ENCODE measurements around the gene GNPTAB. TPM values are rescaled to one million over a fixed set of nuclear protein-coding genes. Genes with fewer than 3 reads are reported as not detected.

GNPTAB gene
- total RNA-seq, 1 donor from 2014 or later, result 93.6 TPM

GRCh38 chr12:101841069-101841468 lies 10.3 kb upstream of the GNPTAB start:
- H3K27ac Mint-ChIP-seq, result no peak overlapping the region
- peaks cover 11% of the 10 kb centered on the region for H3K4me1 Mint-ChIP-seq (ENCODE audit: low read depth)
- H3K4me3 Mint-ChIP-seq (ENCODE audit: low read depth), result no peak overlapping the region
- H3K9me3 Mint-ChIP-seq, result no peaks in the 10 kb centered on the region
- H3K36me3 Mint-ChIP-seq (ENCODE audit: low read depth), result no peaks in the 10 kb centered on the region
- intact Hi-C loops (cut with micrococcal nuclease), result no loop called here
- DNase-seq (ENCODE audit: low spot score), result no peak
- H3K27me3 Mint-ChIP-seq (ENCODE audit: low read depth), result peaks cover 7% of the 10 kb centered on the region

GRCh38 chr12:101839324-101840283 lies 8.8 kb upstream of the GNPTAB start:
- intact Hi-C loops (cut with micrococcal nuclease), result loop anchor here (1.0 kb wide), 3 partner anchors 66 to 425 kb away; no protein-coding TSS in a partner anchor
- peak; percentile 46 for DNase-seq (ENCODE audit: low spot score)
- H3K36me3 Mint-ChIP-seq (ENCODE audit: low read depth), result no peaks in the 10 kb centered on the region
- peaks cover 11% of the 10 kb centered on the region for H3K4me1 Mint-ChIP-seq (ENCODE audit: low read depth)
- peaks cover 7% of the 10 kb centered on the region for H3K27me3 Mint-ChIP-seq (ENCODE audit: low read depth)
- H3K9me3 Mint-ChIP-seq, result no peaks in the 10 kb centered on the region
- H3K4me3 Mint-ChIP-seq (ENCODE audit: low read depth), result no peak overlapping the region
- H3K27ac Mint-ChIP-seq, result no peak overlapping the region

GRCh38 chr12:101838628-101839323 lies 8.0 kb upstream of the GNPTAB start:
- no peak overlapping the region for H3K27ac Mint-ChIP-seq
- peaks cover 10% of the 10 kb centered on the region for H3K4me1 Mint-ChIP-seq (ENCODE audit: low read depth)
- no peak for DNase-seq (ENCODE audit: low spot score)
- intact Hi-C loops (cut with micrococcal nuclease), result loop anchor here (1.0 kb wide), 2 partner anchors 65 to 168 kb away; no protein-coding TSS in a partner anchor
- peaks cover 5% of the 10 kb centered on the region for H3K27me3 Mint-ChIP-seq (ENCODE audit: low read depth)
- no peaks in the 10 kb centered on the region for H3K9me3 Mint-ChIP-seq
- no peaks in the 10 kb centered on the region for H3K36me3 Mint-ChIP-seq (ENCODE audit: low read depth)
- H3K4me3 Mint-ChIP-seq (ENCODE audit: low read depth), result no peak overlapping the region

- Mint-ChIP-seq H3K4me1 (ENCODE audit: low read depth) (peaks cover 26% of the 10 kb centered on the region), H3K27ac (no peak overlapping the region), H3K4me3 (ENCODE audit: low read depth) (no peak overlapping the region), H3K36me3 (ENCODE audit: low read depth) (peaks cover 20% of the 10 kb centered on the region), H3K27me3 (ENCODE audit: low read depth) (no peaks in the 10 kb centered on the region), H3K9me3 (no peaks in the 10 kb centered on the region)
- intact Hi-C loops (cut with micrococcal nuclease), result loop anchor here (5.0 kb wide), 2 partner anchors 45 to 135 kb away; partner anchors contain the start of genes CHPT1 and DRAM1
- DNase-seq (ENCODE audit: low spot score), result no peak
These were observed 1.3 kb upstream of the GNPTAB start for GRCh38 chr12:101832030-101832429.

GRCh38 chr12:101829639-101830366 lies 956 bp downstream of the GNPTAB start:
- Mint-ChIP-seq H3K4me3 (ENCODE audit: low read depth) (peak overlapping the region; percentile 98), H3K4me1 (ENCODE audit: low read depth) (peaks cover 47% of the 10 kb centered on the region)
- DNase-seq (ENCODE audit: low spot score), result no peak

GRCh38 chr12:101828463-101829196 lies 2.1 kb downstream of the GNPTAB start:
- H3K27me3 Mint-ChIP-seq (ENCODE audit: low read depth), result no peaks in the 10 kb centered on the region
- H3K4me1 Mint-ChIP-seq (ENCODE audit: low read depth), result peaks cover 53% of the 10 kb centered on the region
- H3K27ac Mint-ChIP-seq, result peak overlapping the region; percentile 25
- H3K9me3 Mint-ChIP-seq, result no peaks in the 10 kb centered on the region
- peaks cover 23% of the 10 kb centered on the region for H3K36me3 Mint-ChIP-seq (ENCODE audit: low read depth)
- no peak for DNase-seq (ENCODE audit: low spot score)
- intact Hi-C loops (cut with micrococcal nuclease), result no loop called here
- peak overlapping the region; percentile 98 for H3K4me3 Mint-ChIP-seq (ENCODE audit: low read depth)

More at GRCh38 chr12:101829639-101830366, 956 bp downstream of the GNPTAB start:
- Mint-ChIP-seq H3K36me3 (ENCODE audit: low read depth) (peaks cover 23% of the 10 kb centered on the region), H3K27me3 (ENCODE audit: low read depth) (no peaks in the 10 kb centered on the region), H3K9me3 (no peaks in the 10 kb centered on the region), H3K27ac (peak overlapping the region; percentile 92)
- intact Hi-C loops (cut with micrococcal nuclease), result loop anchor here (2.0 to 5.0 kb wide), 4 partner anchors 47 to 423 kb away; partner anchors contain the start of genes ARL1, CHPT1 and DRAM1

- no peak overlapping the region for H3K4me3 Mint-ChIP-seq (ENCODE audit: low read depth)
- H3K9me3 Mint-ChIP-seq, result no peaks in the 10 kb centered on the region
- no peaks in the 10 kb centered on the region for H3K27me3 Mint-ChIP-seq (ENCODE audit: low read depth)
- DNase-seq (ENCODE audit: low spot score), result no peak
- H3K4me1 Mint-ChIP-seq (ENCODE audit: low read depth), result peaks cover 63% of the 10 kb centered on the region
- no peak overlapping the region for H3K27ac Mint-ChIP-seq
- intact Hi-C loops (cut with micrococcal nuclease), result no loop called here
- H3K36me3 Mint-ChIP-seq (ENCODE audit: low read depth), result peaks cover 29% of the 10 kb centered on the region
These were observed 3.9 kb downstream of the GNPTAB start for GRCh38 chr12:101826766-101827368.

- intact Hi-C loops (cut with micrococcal nuclease), result no loop called here
- peak overlapping the region; percentile 53 for H3K27ac Mint-ChIP-seq
- H3K4me1 Mint-ChIP-seq (ENCODE audit: low read depth), result peaks cover 75% of the 10 kb centered on the region
- H3K36me3 Mint-ChIP-seq (ENCODE audit: low read depth), result peaks cover 36% of the 10 kb centered on the region
- no peak for DNase-seq (ENCODE audit: low spot score)
- H3K27me3 Mint-ChIP-seq (ENCODE audit: low read depth), result no peaks in the 10 kb centered on the region
- peak overlapping the region; percentile 22 for H3K4me3 Mint-ChIP-seq (ENCODE audit: low read depth)
- no peaks in the 10 kb centered on the region for H3K9me3 Mint-ChIP-seq
These were observed 5.9 kb downstream of the GNPTAB start for GRCh38 chr12:101824831-101825230.

GRCh38 chr12:101823891-101824290 lies 6.9 kb downstream of the GNPTAB start:
- Mint-ChIP-seq H3K4me1 (ENCODE audit: low read depth) (peaks cover 78% of the 10 kb centered on the region), H3K27me3 (ENCODE audit: low read depth) (no peaks in the 10 kb centered on the region), H3K27ac (peak overlapping the region; percentile 78), H3K36me3 (ENCODE audit: low read depth) (peaks cover 34% of the 10 kb centered on the region), H3K9me3 (peaks cover 5% of the 10 kb centered on the region), H3K4me3 (ENCODE audit: low read depth) (peak overlapping the region; percentile 44)
- peak; percentile 72 for DNase-seq (ENCODE audit: low spot score)
- intact Hi-C loops (cut with micrococcal nuclease), result no loop called here

- Mint-ChIP-seq H3K36me3 (ENCODE audit: low read depth) (peaks cover 39% of the 10 kb centered on the region), H3K4me1 (ENCODE audit: low read depth) (peaks cover 76% of the 10 kb centered on the region), H3K4me3 (ENCODE audit: low read depth) (no peak overlapping the region), H3K27ac (peak overlapping the region; percentile 62), H3K27me3 (ENCODE audit: low read depth) (no peaks in the 10 kb centered on the region), H3K9me3 (peaks cover 13% of the 10 kb centered on the region)
- intact Hi-C loops (cut with micrococcal nuclease), result no loop called here
- no peak for DNase-seq (ENCODE audit: low spot score)
These were observed 7.7 kb downstream of the GNPTAB start for GRCh38 chr12:101823039-101823438.

- Mint-ChIP-seq H3K9me3 (peaks cover 22% of the 10 kb centered on the region), H3K27ac (peak overlapping the region; percentile 95), H3K4me1 (ENCODE audit: low read depth) (peaks cover 58% of the 10 kb centered on the region), H3K36me3 (ENCODE audit: low read depth) (peaks cover 50% of the 10 kb centered on the region), H3K27me3 (ENCODE audit: low read depth) (no peaks in the 10 kb centered on the region), H3K4me3 (ENCODE audit: low read depth) (peak overlapping the region; percentile 53)
- DNase-seq (ENCODE audit: low spot score), result no peak
- intact Hi-C loops (cut with micrococcal nuclease), result loop anchor here (1.0 kb wide), 3 partner anchors 20 to 37 kb away; no protein-coding TSS in a partner anchor
These were observed 11.3 kb downstream of the GNPTAB start for GRCh38 chr12:101819467-101819866.
